ENCODE measurements around the gene CCDC88A.
"Not testable (repeated sequence)": the region's sequence is repeated elsewhere in the genome, so short reads cannot be mapped to it uniquely, and the experiment has no call there.

The CCDC88A gene

GRCh38 chr2:55245411-55245810 lies 174.2 kb downstream of the CCDC88A start:
- no peak overlapping the region for H3K27ac ChIP-seq
- TF ChIP-seq, protein P1, sequence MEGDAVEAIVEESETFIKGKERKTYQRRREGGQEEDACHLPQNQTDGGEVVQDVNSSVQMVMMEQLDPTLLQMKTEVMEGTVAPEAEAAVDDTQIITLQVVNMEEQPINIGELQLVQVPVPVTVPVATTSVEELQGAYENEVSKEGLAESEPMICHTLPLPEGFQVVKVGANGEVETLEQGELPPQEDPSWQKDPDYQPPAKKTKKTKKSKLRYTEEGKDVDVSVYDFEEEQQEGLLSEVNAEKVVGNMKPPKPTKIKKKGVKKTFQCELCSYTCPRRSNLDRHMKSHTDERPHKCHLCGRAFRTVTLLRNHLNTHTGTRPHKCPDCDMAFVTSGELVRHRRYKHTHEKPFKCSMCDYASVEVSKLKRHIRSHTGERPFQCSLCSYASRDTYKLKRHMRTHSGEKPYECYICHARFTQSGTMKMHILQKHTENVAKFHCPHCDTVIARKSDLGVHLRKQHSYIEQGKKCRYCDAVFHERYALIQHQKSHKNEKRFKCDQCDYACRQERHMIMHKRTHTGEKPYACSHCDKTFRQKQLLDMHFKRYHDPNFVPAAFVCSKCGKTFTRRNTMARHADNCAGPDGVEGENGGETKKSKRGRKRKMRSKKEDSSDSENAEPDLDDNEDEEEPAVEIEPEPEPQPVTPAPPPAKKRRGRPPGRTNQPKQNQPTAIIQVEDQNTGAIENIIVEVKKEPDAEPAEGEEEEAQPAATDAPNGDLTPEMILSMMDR (conservative IDR thresholded peaks at IDR 0.05) = no peak

GRCh38 chr2:55242617-55243016 lies 177.0 kb downstream of the CCDC88A start:
- no peak overlapping the region for H3K27ac ChIP-seq

GRCh38 chr2:55241582-55241981 lies 178.1 kb downstream of the CCDC88A start:
- H3K27ac ChIP-seq = not testable (repeated sequence)

More at GRCh38 chr2:55242617-55243016, 177.0 kb downstream of the CCDC88A start:
- TF ChIP-seq, protein P1 (conservative IDR thresholded peaks at IDR 0.05) = no peak

DNA sequence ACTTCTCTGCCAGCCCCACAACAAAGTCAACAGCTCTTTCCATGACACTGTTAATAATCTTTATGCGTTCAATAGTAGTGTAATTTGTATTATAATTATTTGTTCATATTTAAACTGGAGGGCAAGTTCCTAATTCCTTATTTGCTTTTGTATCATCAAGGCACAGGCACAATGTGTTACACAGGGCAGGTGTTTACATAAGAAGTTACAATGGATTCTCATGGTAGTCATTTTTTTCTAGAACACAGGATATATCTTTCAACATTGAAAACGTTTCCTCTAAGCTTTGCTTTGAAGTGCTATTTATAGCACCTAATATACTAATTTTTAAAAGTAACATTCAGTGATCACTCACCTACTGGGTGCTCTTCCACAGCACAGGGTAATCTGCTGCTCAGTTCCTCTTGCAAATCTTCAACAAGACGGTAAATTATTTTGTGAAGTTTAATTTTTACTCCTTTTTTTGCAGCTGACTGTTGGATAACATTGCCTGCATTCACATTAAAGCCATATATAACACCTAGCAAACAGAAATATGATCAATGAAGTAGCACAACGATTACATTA lies 179.9 kb downstream of the CCDC88A start:
- H3K27ac ChIP-seq = peak overlapping the region; percentile 44
- TF ChIP-seq, protein P1 (conservative IDR thresholded peaks at IDR 0.05) = no peak
